Panc1 (cell line): ENCODE data around the gene KLC1. TPM values are rescaled to one million over a fixed set of nuclear protein-coding genes. Genes with fewer than 3 reads are reported as not detected.

Experiments used
- ATAC-seq: fragments of 200-7000 bp; cut with Tn5 transposase; 2 replicates; pipeline ENCODE4 v1.9.1; 2020; ENCODE audit warnings: mild to moderate bottlenecking, moderate library complexity
- BruUV-seq: library from RNA; stranded (reverse); fragments of 400-500 nt; replicated peaks from 2 replicates; lab custom pipeline; 2021; lab: Mats Ljungman, UMichigan
- CTCF ChIA-PET: fragments of 300-600 bp; sonication (Branson Sonifier 250); formaldehyde crosslinking; loops from one replicate; lab custom pipeline; 2022; ENCODE audit warnings: antibody characterized with exemption; lab: Charles Lee
- POLR2A ChIA-PET: fragments of 300-600 bp; sonication (Branson Sonifier 250); formaldehyde crosslinking; loops from one replicate; lab custom pipeline; 2022; ENCODE audit warnings: antibody characterized with exemption; lab: Charles Lee
- DNase-seq: peaks from one replicate; pipeline ENCODE4 v3.0.0-alpha.2; 2010; ENCODE audit warnings: low read depth, low spot score
- H3K27ac ChIP-seq: 2 replicates; pipeline ENCODE4 v1.5.1; 2011; ENCODE audit warnings: mild to moderate bottlenecking, low read length, inconsistent platforms
- H3K27me3 ChIP-seq: fragments of 200-500 bp; sonication (Bioruptor generic); 2 replicates; pipeline ENCODE4 v1.6.0; 2014; ENCODE audit warnings: low read length, inconsistent platforms; ENCODE audit not compliant: control insufficient read depth, insufficient read depth
- H3K36me3 ChIP-seq: fragments of 200-500 bp; sonication (Bioruptor generic); 2 replicates; pipeline ENCODE4 v1.5.1; 2014; ENCODE audit warnings: inconsistent platforms, mild to moderate bottlenecking, low read length, moderate library complexity; ENCODE audit not compliant: control insufficient read depth, insufficient read depth
- H3K4me1 ChIP-seq: 2 replicates; pipeline ENCODE4 v1.5.1; 2011; ENCODE audit warnings: inconsistent platforms, mild to moderate bottlenecking, low read length, moderate library complexity; ENCODE audit not compliant: control insufficient read depth, insufficient read depth
- H3K4me3 ChIP-seq, 2 experiments: 2 replicates each; pipeline ENCODE4 v1.5.1; 2011 to 2012; ENCODE audit warnings: low read depth in 2 of 2, low read length in 2 of 2, mild to moderate bottlenecking in 2 of 2, inconsistent platforms in 1 of 2, moderate library complexity in 1 of 2
- H3K9me3 ChIP-seq: fragments of 200-500 bp; sonication (Bioruptor generic); 2 replicates; pipeline ENCODE4 v1.5.1; 2014; ENCODE audit warnings: low read depth, mild to moderate bottlenecking, inconsistent platforms, low read length, moderate library complexity; ENCODE audit not compliant: control insufficient read depth, insufficient read depth
- CTCF ChIP-seq: fragments of 450-650 bp; IDR thresholded peaks from 2 replicates; pipeline ENCODE4 v1.5.1; 2017; ENCODE audit warnings: mild to moderate bottlenecking
- POLR2AphosphoS5 ChIP-seq: IDR thresholded peaks from 2 replicates; pipeline ENCODE4 v1.6.1; 2012; ENCODE audit warnings: mild to moderate bottlenecking, low read depth, low read length, moderate library complexity
- REST ChIP-seq, 2 experiments: IDR thresholded peaks; 2 replicates each; pipeline ENCODE4 v1.6.1; 2011 to 2012; ENCODE audit warnings: low read depth in 2 of 2, control low read depth in 1 of 2, low read length in 1 of 2, mild to moderate bottlenecking in 1 of 2, moderate library complexity in 1 of 2; ENCODE audit not compliant: insufficient read depth in 1 of 2
- SIN3A ChIP-seq: IDR thresholded peaks from 2 replicates; pipeline ENCODE4 v1.6.1; 2012; ENCODE audit warnings: low read depth, mild to moderate bottlenecking, low read length, moderate library complexity, borderline replicate concordance; ENCODE audit not compliant: insufficient read depth
- TCF7L2 ChIP-seq: IDR thresholded peaks from 2 replicates; pipeline ENCODE4 v1.6.1; 2011; ENCODE audit warnings: mild to moderate bottlenecking, low read depth, low read length, inconsistent platforms
- in situ Hi-C: cut with HindIII; loops from 2 replicates; pipeline ENCODE4 v1.10.0; 2016; ENCODE audit warnings: low sequenced_read_pairs, low pct_unique_long_range_greater_than_20kb
- intact Hi-C: fragments of 100-400 bp; cut with micrococcal nuclease; formaldehyde crosslinking; loops from one replicate; pipeline ENCODE4 v1.10.0; 2022; ENCODE audit not compliant: unreplicated experiment
- total RNA-seq: library from RNA; stranded (reverse); gene quantifications from one replicate; pipeline ENCODE4 v1.2.1, GENCODE V29; 2021; ENCODE audit not compliant: unreplicated experiment

KLC1 gene
- total RNA-seq, 1 experiment from 2014 or later = 98.0 TPM

- ChIA-PET CTCF (no interaction called here), POLR2A (no interaction called here)
- no peak overlapping the region for H3K4me3 ChIP-seq
- in situ Hi-C loops = no loop called here
- no peaks in the 10 kb centered on the region for H3K36me3 ChIP-seq
- no TSS peak for BruUV-seq
- H3K9me3 ChIP-seq = no peaks in the 10 kb centered on the region
- H3K27me3 ChIP-seq = no peaks in the 10 kb centered on the region
- ATAC-seq (no peak), DNase-seq (no peak)
- intact Hi-C loops = no loop called here
- no peak overlapping the region for H3K27ac ChIP-seq
- no peaks in the 10 kb centered on the region for H3K4me1 ChIP-seq
- TF ChIP-seq CTCF (no peak), POLR2AphosphoS5 (no peak), REST (IDR thresholded peaks at IDR 0.05; ENCODE audit: insufficient read depth in 1 of 2, low read depth in 2 of 2, low read length in 1 of 2) (no peak), SIN3A (no peak), TCF7L2 (no peak)
Measured at GRCh38 chr14:103649001-103649400, 20.0 kb downstream of the KLC1 start.

- CTCF ChIA-PET = no interaction called here
- BruUV-seq = no TSS peak
- no peaks in the 10 kb centered on the region for H3K27me3 ChIP-seq
- peaks cover 7% of the 10 kb centered on the region; the same call in 1 of the 2 replicates for H3K36me3 ChIP-seq
- no peak overlapping the region for H3K4me3 ChIP-seq
- POLR2A ChIA-PET = no interaction called here
- in situ Hi-C loops = no loop called here
- ATAC-seq (no peak), DNase-seq (no peak)
- H3K27ac ChIP-seq = no peak overlapping the region
- no peaks in the 10 kb centered on the region for H3K9me3 ChIP-seq
- intact Hi-C loops = no loop called here
- no peak for TF ChIP-seq SIN3A
- no peak for TF ChIP-seq TCF7L2
- no peak for TF ChIP-seq CTCF
- no peak for TF ChIP-seq POLR2AphosphoS5
- TF ChIP-seq REST (IDR thresholded peaks at IDR 0.05; ENCODE audit: insufficient read depth in 1 of 2, low read depth in 2 of 2, low read length in 1 of 2) = no peak
- H3K4me1 ChIP-seq = no peaks in the 10 kb centered on the region
Measured at GRCh38 chr14:103650213-103650612, 21.2 kb downstream of the KLC1 start.
